IPS-18a (cell line): ENCODE results near the gene KCTD21.

ENCODE experiments used
- H3K27ac ChIP-seq: one replicate; pipeline ENCODE4 v1.5.1; 2013; ENCODE audit warnings: low read length
- H3K27me3 ChIP-seq: one replicate; pipeline ENCODE4 v1.6.1; 2013; ENCODE audit warnings: mild to moderate bottlenecking, low read length; ENCODE audit not compliant: control insufficient read depth, insufficient read depth
- H3K36me3 ChIP-seq: one replicate; pipeline ENCODE4 v1.6.1; 2013; ENCODE audit warnings: low read depth, low read length; ENCODE audit not compliant: control insufficient read depth
- H3K4me1 ChIP-seq: one replicate; pipeline ENCODE4 v1.6.1; 2013; ENCODE audit warnings: low read depth, low read length; ENCODE audit not compliant: control insufficient read depth
- H3K4me3 ChIP-seq: one replicate; pipeline ENCODE4 v1.5.1; 2013; ENCODE audit warnings: low read length
- H3K9ac ChIP-seq: one replicate; pipeline ENCODE4 v1.6.1; 2013; ENCODE audit warnings: mild to moderate bottlenecking, low read length, moderate library complexity
- H3K9me3 ChIP-seq: one replicate; pipeline ENCODE4 v1.6.1; 2013; ENCODE audit warnings: low read depth, low read length; ENCODE audit not compliant: control insufficient read depth

Gene KCTD21

GRCh38 chr11:78196661-78197091, 8.2 kb upstream of the KCTD21 start:
- Histone ChIP-seq H3K4me1 (no peaks in the 10 kb centered on the region), H3K27me3 (no peaks in the 10 kb centered on the region), H3K4me3 (no peak overlapping the region), H3K36me3 (no peaks in the 10 kb centered on the region), H3K9ac (no peak overlapping the region), H3K9me3 (no peaks in the 10 kb centered on the region), H3K27ac (no peak overlapping the region)

- Histone ChIP-seq H3K27me3 (no peaks in the 10 kb centered on the region), H3K4me1 (no peaks in the 10 kb centered on the region), H3K4me3 (no peak overlapping the region), H3K9me3 (no peaks in the 10 kb centered on the region), H3K36me3 (no peaks in the 10 kb centered on the region), H3K27ac (no peak overlapping the region), H3K9ac (no peak overlapping the region)
Observed at GRCh38 chr11:78195917-78196560, 7.6 kb upstream of the KCTD21 start.

DNA sequence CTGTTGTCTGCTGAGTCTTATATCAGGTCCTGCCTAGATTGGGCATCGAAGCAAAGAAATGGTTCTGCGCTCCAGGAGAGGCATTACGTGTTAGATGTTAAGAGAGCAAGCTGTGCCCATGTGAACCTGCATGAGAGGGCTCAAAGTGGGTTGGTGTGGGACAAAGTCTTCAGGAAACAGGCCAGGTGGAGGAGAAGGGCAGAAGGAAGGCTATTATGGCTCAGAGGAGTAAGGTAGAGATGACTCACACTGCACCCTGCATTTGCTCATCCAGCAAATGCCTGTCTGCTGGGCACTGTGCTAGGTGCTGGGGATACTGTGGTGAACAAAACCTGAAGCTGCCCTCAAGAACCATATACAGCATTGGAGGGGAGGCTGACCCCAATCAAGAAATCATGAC, 6.1 kb upstream of the KCTD21 start:
- Histone ChIP-seq H3K27ac (no peak overlapping the region), H3K9me3 (no peaks in the 10 kb centered on the region), H3K27me3 (no peaks in the 10 kb centered on the region), H3K4me3 (no peak overlapping the region), H3K9ac (no peak overlapping the region), H3K4me1 (no peaks in the 10 kb centered on the region), H3K36me3 (no peaks in the 10 kb centered on the region)

GRCh38 chr11:78193806-78194205, 5.4 kb upstream of the KCTD21 start:
- no peaks in the 10 kb centered on the region for H3K27me3 ChIP-seq
- no peak overlapping the region for H3K4me3 ChIP-seq
- H3K36me3 ChIP-seq, result no peaks in the 10 kb centered on the region
- no peak overlapping the region for H3K27ac ChIP-seq
- no peaks in the 10 kb centered on the region for H3K4me1 ChIP-seq
- no peak overlapping the region for H3K9ac ChIP-seq
- no peaks in the 10 kb centered on the region for H3K9me3 ChIP-seq

- Histone ChIP-seq H3K4me3 (no peak overlapping the region), H3K27ac (no peak overlapping the region), H3K27me3 (no peaks in the 10 kb centered on the region), H3K36me3 (no peaks in the 10 kb centered on the region), H3K9ac (no peak overlapping the region), H3K9me3 (no peaks in the 10 kb centered on the region), H3K4me1 (no peaks in the 10 kb centered on the region)
Observed at GRCh38 chr11:78192911-78193351, 4.5 kb upstream of the KCTD21 start.

DNA sequence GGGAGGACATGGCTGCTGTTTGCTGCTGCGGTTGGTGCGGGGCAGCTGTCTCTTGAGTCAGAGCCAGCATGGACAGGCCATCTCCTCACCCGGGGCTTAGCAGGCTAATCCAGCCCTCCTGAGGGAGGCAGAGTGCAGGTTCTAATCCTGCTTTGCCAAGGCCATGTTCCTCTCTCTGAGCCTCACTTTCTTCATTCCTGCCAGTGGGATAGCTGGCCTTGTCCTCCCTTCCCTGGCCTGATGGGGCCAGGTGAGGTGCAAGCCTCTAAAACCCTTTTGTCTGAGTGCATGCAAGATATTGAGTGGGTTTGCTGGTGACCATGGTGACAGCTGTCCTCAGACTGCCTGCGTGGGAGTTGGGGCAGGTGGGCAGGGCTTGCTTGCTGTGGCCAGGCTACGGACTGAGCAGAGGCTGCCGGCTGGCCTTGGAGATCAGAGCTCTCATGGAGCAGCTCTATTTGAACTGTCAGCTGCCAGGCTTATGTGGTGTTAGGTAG, 3.8 kb upstream of the KCTD21 start:
- H3K36me3 ChIP-seq, result no peaks in the 10 kb centered on the region
- H3K9me3 ChIP-seq, result no peaks in the 10 kb centered on the region
- H3K4me3 ChIP-seq, result no peak overlapping the region
- no peak overlapping the region for H3K9ac ChIP-seq
- no peak overlapping the region for H3K27ac ChIP-seq
- H3K4me1 ChIP-seq, result peaks cover 4% of the 10 kb centered on the region
- H3K27me3 ChIP-seq, result no peaks in the 10 kb centered on the region

DNA sequence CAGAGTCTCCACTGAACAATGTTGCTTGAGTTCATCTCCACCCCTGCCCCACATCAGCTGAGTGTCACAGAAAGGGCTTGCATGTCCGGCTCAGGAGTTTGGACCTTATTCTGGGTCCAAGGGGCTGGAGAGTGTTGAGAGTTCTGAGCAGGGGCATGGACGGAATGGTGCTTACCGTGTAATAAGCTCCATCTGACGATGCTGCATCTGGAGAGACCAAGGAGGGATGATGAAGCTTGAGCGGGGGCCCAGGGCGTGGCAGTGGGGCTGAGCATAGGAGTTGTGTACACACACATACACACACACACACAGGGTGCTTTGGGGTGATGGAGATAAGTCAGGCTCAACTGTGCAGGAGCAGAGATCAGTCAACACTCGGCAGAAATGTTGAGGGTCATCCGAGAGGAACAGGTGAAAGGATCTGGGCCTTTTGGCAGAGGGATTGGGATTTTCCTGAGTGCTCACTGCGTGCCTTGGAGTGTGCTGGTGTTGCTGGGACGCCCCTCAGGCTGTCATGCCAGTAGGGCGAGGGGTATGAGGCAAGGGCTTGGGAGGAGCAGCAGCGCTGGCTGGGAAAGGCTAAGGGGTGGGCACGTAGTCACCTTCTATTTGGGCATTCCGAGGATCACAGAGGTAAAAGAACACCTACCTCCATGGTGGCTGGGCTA, 2.6 kb upstream of the KCTD21 start:
- H3K9ac ChIP-seq, result no peak overlapping the region
- H3K4me3 ChIP-seq, result no peak overlapping the region
- no peak overlapping the region for H3K27ac ChIP-seq
- no peaks in the 10 kb centered on the region for H3K36me3 ChIP-seq
- no peaks in the 10 kb centered on the region for H3K9me3 ChIP-seq
- peaks cover 4% of the 10 kb centered on the region for H3K4me1 ChIP-seq
- no peaks in the 10 kb centered on the region for H3K27me3 ChIP-seq

DNA sequence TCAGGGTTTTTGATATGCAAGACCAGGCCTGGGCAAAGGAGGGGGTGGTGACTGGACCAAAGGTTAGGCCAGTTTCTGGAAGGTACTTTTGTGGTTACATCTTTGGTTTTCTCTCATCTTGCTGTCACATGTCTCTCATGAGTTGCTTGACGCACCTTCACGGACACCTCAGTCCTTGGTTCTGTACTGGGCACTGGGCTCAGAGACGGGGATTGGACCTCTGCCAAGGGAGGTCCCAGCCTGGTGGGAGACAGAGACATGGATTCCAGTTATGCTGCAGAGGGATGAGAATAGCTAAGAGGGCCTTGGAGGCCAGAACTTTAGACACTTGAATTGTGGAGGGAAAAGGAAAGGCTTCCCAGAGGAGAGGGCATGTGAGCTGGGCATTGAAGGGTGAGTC, 1.9 kb upstream of the KCTD21 start:
- Histone ChIP-seq H3K27me3 (no peaks in the 10 kb centered on the region), H3K27ac (no peak overlapping the region), H3K9ac (no peak overlapping the region), H3K4me3 (no peak overlapping the region), H3K4me1 (peaks cover 4% of the 10 kb centered on the region), H3K36me3 (no peaks in the 10 kb centered on the region), H3K9me3 (no peaks in the 10 kb centered on the region)

GRCh38 chr11:78189851-78190250, 1.4 kb upstream of the KCTD21 start:
- peaks cover 4% of the 10 kb centered on the region for H3K4me1 ChIP-seq
- H3K27ac ChIP-seq, result no peak overlapping the region
- no peaks in the 10 kb centered on the region for H3K27me3 ChIP-seq
- H3K4me3 ChIP-seq, result peak overlapping the region; percentile 90
- H3K9ac ChIP-seq, result no peak overlapping the region
- no peaks in the 10 kb centered on the region for H3K9me3 ChIP-seq
- H3K36me3 ChIP-seq, result no peaks in the 10 kb centered on the region

DNA sequence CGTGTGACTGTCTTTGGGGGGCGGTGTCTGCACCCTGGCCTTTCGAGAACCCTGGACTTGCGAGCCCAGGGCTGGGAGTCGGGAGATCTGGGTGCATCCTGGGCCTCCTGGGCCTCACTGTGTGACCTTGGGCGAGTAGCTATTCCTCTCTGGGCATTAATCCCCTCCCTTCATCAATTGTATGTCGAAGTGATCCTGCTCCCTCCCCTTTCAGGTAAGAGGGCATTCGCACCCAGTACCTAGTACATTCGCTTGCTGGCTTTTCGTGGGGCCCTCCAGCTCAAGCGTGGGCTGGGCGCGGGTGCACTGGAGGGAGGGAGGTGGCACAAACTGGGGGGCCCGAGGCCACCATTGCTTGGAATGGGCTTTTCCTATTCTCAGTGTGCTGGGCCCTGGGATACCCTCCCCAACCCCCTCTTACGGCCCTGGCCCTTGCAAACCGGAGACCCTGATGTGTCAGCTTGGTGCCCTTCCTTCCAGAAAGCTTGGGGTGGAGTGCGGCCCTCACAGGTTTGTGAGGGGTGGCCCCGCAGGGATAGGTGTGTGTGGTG, 823 bp upstream of the KCTD21 start:
- H3K27ac ChIP-seq, result no peak overlapping the region
- H3K4me1 ChIP-seq, result peaks cover 4% of the 10 kb centered on the region
- H3K9ac ChIP-seq, result peak overlapping the region; percentile 38
- H3K9me3 ChIP-seq, result no peaks in the 10 kb centered on the region
- no peaks in the 10 kb centered on the region for H3K36me3 ChIP-seq
- no peaks in the 10 kb centered on the region for H3K27me3 ChIP-seq
- H3K4me3 ChIP-seq, result peak overlapping the region; percentile 90

- Histone ChIP-seq H3K27me3 (no peaks in the 10 kb centered on the region), H3K4me1 (peaks cover 4% of the 10 kb centered on the region), H3K9me3 (no peaks in the 10 kb centered on the region), H3K27ac (no peak overlapping the region), H3K4me3 (peak overlapping the region; percentile 90), H3K36me3 (no peaks in the 10 kb centered on the region), H3K9ac (peak overlapping the region; percentile 6)
Observed at GRCh38 chr11:78187366-78188285, 800 bp downstream of the KCTD21 start.
